MG63 (cell line): ENCODE measurements around the gene SNPH. TPM values are rescaled to one million over a fixed set of nuclear protein-coding genes. Genes with fewer than 3 reads are reported as not detected.

Source experiments
- total RNA-seq: library from RNA; depleted of rRNA; stranded (reverse); fragments of >200 nt; shearing (Covaris generic); gene quantifications from 2 replicates; pipeline ENCODE4 v1.2.3, GENCODE V29; 2014; ENCODE audit warnings: low replicate concordance; rRNA removed

SNPH gene
- total RNA-seq, 1 experiment from 2014 or later, result 5.9 TPM

Other genes starting within 250 kb of the SNPH start
- 41.6 and 62.5 TPM in 2 replicates for gene PSMF1, start 147.7 kb upstream of the SNPH start, total RNA-seq
- not detected in 2 replicates for gene TMEM74B, start 81.3 kb upstream of the SNPH start, total RNA-seq
- not detected in 2 replicates for gene C20orf202, start 62.8 kb upstream of the SNPH start, total RNA-seq
- 0.10 and 2.4 TPM in 2 replicates for gene RAD21L1, start 40.2 kb upstream of the SNPH start, total RNA-seq
- gene SDCBP2, start 62.8 kb downstream of the SNPH start, total RNA-seq, result 4.9 TPM in 1 of 2 replicates, not detected in the other
- 146 TPM in 2 replicates for gene FKBP1A, start 126.8 kb downstream of the SNPH start, total RNA-seq
- gene NSFL1C, start 200.6 kb downstream of the SNPH start, total RNA-seq, result 57.6 and 62.5 TPM in 2 replicates
- not detected in 2 replicates for gene SIRPB2, start 225.1 kb downstream of the SNPH start, total RNA-seq